NCI-H524 treated with DMSO at 0.1 percent for 48 hours (cell line): ENCODE data around the gene ZNF580.

Experiments
- DNase-seq: peaks from one replicate; lab custom pipeline; 2025; lab: John Stamatoyannopoulos, UW

ZNF580 gene

GRCh38 chr19:55663846-55664536 is 23.2 kb downstream of the ZNF580 start:
- DNase-seq: no peak

DNA sequence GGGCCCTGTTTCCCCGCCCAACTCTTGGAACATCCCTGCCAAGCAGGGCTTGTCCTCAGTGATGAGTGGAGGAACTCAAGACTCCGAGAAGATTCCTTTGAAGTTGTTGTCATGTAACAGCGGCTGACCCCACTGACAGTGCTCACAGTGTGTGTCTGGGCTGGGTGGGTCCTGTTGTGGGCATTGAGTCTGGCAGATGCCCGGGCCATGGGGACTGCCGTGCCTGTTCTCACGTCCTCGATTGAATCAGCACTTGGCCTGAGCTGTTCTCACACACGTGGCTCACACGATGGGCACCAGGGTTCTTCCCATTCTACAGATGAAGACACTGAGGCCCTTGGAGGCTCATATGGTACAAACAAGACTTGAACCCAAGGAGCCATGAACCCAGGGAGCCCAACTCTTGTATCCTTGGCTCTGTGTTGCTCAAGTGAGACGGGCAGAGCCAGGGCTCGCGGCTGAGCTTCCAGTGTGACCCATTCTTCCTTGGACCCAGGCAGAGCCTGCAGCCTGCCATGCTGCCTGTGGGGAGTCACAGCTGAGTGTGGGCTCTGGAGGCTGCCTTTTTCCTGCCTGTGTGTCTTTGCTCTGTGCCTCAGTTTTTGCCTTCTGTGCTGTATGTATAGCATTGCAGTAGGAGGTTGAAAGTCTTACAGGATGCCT is 25.7 kb downstream of the ZNF580 start:
- DNase-seq: no peak

DNA sequence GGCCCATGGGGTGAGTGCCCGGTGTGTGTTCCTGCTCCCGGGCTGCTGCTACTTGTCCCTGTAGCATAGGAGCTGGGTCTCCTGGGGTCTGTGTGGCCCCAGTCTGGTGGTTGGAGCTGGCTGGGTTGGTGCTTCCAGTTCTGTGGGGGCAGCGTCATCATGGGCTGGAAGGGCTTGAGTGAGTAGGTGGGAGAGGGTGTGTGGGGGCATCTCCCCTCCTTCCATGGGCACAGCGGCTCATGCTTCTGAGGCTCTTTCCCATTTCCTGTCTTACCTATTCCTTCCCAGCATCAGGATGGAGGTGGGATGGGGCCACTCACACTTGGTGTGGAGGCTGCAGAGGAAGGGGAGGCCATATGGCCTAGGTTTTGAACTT is 26.2 kb downstream of the ZNF580 start:
- no peak for DNase-seq

DNA sequence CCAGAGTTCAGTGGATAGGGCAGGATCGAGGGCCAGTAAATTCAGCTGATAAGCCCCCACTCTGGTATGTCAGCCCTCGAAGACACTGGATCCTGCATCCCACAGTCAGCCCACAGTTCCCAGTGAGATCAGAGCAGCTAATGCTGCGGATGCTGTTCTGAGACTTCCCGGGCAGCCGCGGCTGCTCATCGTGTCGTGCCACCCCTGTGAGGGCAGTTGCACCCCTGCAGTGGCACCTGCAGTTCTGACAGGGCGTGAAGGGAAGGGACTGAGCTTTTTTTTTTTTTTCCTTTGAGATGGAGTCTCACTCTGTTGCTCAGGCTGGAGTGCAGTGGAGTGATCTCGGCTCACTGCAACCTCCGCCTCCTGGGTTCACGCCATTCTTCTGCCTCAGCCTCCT is 26.7 kb downstream of the ZNF580 start:
- no peak for DNase-seq

GRCh38 chr19:55667958-55668357 is 27.2 kb downstream of the ZNF580 start:
- no peak for DNase-seq

- no peak for DNase-seq
Observed at GRCh38 chr19:55668603-55669348, 28.0 kb downstream of the ZNF580 start.

- DNase-seq: no peak
Observed at GRCh38 chr19:55669418-55670279, 28.8 kb downstream of the ZNF580 start.

DNA sequence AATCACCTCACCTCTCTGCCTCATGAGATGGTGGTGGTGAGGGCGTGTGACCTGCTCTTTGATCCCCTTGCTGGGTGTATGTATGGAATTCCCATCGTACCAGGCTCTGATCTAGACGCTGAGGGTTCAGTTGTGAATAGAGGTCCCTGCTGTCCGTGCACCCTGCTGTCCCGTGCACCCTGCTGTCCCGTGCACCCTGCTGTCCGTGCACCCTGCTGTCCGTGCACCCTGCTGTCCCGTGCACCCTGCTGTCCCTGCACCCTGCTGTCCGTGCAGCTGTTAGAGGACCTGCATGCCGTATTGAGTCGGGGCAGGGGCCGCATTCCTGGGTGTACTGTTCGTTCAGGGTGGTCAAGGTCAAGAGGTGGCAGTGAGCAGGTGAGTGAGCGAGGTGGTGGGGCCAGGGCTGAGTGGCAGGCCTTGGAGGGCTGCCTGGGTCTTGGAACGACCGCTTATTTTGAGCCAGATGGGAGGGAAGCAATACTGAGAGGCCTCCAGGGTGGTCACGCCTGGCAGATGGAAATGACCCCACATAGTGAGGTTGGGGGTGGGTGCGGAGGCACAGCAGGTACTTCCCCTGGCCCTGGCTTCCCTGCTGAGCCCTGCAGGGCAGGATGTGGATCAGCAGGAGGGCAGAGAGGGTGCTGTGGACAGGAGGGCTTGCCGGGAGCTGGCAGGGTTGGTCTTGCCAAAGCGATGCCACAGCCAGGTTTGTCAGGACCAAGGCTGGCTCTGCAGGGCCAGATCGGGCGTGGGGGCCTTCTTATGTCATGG is 29.7 kb downstream of the ZNF580 start:
- no peak for DNase-seq

DNA sequence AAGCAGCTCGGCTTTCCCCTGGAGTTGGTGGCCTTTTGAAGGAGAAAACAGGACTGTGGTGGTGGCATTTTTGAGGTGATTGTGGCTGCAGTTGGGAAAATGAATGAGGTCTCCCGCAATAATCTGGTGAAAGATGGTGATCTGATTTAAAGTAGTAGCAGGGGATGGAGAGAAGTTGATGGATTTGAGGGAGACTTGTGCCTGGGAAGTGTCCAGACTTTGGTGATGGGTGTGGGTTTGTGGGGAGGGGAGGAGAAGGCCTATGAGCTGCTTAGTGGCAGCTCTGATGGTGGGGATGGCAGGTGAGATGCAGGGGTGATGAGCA is 30.2 kb downstream of the ZNF580 start:
- DNase-seq: no peak

DNA sequence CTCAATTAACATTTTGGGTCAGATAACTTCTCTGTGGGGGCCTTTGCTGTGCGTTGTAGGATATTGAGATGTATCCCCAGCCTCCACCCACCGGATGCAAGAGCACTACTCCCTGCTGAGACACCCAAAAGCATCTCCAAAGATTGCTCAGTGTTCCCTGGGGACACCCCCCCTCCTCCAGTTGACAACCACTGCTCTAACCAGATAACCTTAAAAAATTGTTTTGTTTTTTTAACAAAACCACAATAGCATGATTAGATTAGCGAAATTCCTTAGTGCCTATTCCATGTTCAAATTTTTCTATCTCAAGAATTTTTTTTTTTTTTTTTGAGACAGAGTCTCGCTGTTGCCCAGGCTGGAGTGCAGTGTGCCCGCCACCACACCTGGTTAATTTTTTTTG is 31.6 kb downstream of the ZNF580 start:
- no peak for DNase-seq

DNA sequence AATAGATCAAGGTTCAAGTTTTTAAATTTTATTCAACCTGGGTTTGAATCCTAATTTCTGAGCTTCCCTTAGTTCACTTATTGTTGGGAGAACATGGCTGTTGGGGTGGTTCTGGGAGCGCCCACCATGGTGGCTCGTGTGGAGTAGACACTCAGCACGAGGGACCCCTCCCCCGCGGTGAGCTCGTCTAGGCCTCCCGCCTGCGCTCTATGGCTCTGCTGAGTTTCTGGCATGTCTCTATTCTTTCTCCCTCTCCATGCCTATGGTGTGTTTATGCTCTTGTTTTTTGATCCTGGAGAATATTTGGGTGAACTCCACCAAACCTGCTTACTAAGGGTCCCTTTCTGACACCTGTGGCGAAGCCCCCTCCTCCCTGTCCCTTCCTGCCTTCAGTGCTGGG is 32.7 kb downstream of the ZNF580 start:
- no peak for DNase-seq

DNA sequence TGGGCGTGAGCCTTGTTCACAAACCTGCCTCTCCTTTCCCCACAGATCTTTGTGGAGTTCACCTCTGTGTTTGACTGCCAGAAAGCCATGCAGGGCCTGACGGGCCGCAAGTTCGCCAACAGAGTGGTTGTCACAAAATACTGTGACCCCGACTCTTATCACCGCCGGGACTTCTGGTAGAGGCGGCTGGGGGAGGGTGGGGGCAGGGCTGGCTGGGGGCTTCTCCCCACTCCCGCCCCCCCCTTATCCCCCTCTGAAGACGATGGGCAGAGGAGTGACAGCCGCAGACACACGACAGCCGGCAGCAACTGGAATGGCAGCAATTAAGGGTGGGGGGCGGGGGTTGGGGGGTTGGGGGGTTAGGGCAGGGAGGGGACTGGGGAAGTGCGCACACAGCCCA is 33.1 kb downstream of the ZNF580 start:
- no peak for DNase-seq

- DNase-seq: no peak
Observed at GRCh38 chr19:55674459-55674840, 33.6 kb downstream of the ZNF580 start.

DNA sequence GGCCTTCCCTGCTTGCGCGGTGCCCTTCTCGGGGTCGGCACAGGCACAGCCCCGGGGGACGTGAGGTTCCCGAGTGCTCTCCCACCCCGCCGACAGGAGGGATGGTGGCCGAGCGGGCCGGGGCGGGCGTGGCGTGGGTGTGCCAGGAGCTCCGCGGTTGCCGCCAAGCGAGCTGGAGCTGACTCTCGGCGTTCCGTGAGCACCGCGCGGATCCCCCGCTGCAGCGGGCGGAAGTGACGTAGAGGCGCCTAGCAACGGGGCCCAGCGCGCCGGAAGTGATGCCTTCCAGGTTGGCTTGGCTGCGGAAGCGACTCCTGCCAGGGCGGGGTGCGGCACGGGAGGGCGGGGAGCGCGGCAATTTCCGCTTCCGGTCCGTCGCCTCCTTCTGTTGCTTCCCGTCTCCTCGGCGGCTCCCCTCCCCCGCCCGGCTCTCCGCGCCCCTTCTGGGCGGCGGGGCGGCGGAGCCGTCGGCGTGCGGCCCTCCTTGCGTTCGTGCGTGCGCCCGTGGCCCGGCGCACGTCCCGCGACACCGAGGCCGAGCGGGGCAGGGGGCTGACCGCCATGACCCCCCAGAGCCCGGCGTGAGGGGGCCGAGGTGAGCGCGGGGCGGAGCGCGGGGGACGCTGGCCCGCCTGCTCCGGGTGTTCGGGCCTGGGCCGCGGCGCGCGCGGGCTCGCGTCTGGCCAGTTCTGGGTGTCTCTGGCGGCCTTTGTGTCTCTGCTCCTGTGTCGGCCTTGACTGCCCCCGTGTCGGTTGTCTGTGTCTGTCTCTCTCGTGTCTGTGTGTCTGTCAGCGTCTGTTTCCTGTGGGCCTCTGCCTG is 34.2 kb downstream of the ZNF580 start, which contains the start of gene EPN1:
EPN1 (plus strand) TSS at position 386 of the 820 bp plus-strand sequence. CDS start 3,402 bp downstream, outside the sequence.
- peak; percentile 73 for DNase-seq

- no peak for DNase-seq
Observed at GRCh38 chr19:55675661-55676354, 35.0 kb downstream of the ZNF580 start.

GRCh38 chr19:55676383-55676782 is 35.6 kb downstream of the ZNF580 start:
- no peak for DNase-seq

DNA sequence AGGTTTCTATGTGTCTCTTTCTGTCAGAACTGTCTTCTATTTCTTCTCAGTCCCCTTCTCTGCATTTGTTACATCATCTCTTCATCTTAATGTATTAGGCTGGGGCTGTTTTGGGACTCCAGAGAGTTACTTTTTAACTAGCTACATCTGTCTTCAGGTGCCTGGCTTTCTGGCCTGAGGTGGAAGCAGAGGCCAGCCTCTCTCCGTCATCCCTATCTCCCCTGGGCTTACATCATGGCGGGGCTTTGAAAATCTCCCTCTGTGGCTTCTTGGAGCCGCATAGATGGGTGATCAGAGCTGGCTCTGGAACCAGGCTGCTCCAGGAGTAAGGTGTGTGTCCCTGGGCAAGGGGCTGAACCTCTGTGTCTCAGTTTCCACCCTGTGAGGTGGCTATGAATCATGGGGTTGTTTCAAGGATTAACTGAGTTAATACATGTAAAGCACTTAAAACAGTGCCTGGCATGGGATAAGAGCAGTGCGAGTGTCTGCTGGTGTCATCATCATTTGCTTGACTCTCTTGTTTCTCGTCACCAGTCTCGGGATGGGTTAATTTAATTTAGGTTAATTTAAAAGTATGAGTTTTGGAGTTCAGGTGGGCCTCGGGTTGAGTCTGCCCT is 36.2 kb downstream of the ZNF580 start:
- no peak for DNase-seq

DNA sequence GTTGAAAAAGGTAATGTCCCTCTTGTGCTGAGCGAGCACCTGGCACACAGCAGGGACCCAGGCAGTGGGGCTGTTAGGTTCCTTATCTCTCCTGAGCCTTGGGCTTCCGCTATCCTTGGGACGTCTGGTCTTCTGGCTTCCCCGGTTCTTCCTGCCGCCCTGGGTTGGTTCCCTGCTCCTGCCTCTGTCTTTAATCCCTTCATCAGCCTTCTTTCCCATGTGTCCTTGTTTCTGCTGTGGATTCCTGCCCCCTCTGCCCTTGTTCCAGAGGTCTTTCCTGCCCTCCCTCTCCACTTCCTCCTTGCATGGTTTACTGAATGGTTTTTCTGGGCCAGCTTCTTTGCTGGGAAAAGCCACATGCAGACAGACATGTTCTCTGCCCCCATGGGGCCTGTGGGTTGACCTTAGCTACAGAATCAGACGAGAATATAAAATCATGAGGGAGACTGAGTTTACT is 36.8 kb downstream of the ZNF580 start:
- no peak for DNase-seq

DNA sequence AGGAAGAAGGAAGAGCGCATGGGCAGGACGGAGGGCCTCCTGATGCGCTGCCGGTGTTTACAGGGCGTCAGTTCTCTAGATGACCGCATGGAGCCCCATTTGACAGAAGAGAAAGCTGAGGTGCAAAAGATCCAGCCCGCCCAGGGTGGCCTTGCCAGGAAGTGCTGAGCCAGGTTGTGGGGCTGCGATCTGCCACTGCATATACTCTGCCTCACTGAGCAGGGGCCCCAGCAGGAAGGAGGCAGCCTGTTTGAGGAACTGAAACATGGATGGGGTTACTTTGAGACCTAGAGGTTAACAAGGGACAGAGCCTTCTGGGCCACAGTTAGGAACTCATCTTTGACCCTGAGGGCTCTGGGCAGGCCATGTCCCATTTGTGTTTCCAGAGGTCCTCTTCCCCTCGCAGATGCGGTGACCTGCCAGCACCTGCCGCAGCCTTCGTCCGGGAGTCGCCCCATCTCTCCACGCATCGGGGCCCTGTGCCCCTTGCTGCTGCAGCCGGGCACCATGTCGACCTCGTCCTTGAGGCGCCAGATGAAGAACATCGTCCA is 37.4 kb downstream of the ZNF580 start:
- DNase-seq: no peak
